ENCODE results near the gene SNAPC1. TPM values are rescaled to one million over a fixed set of nuclear protein-coding genes. Genes with fewer than 3 reads are reported as not detected.

SNAPC1 gene
- polyA plus RNA-seq, 6 donors from 2014 or later, result 5.2 to 7.2 (median 6.4) TPM

GRCh38 chr14:61838661-61839245, 76.5 kb downstream of the SNAPC1 start:
- ATAC-seq (ENCODE audit: low read depth in 2 of 2) (no peak), DNase-seq (no peak)
- peaks cover 12 to 18% (median 17%) of the 10 kb centered on the region in 3 donors for H3K27me3 Mint-ChIP-seq
- H3K27ac Mint-ChIP-seq, result no peak overlapping the region
- peaks cover 0 to 2% (median 0%) of the 10 kb centered on the region in 7 donors for H3K9me3 Mint-ChIP-seq
- no peak overlapping the region for H3K4me3 Mint-ChIP-seq
- no peaks in the 10 kb centered on the region for H3K36me3 Mint-ChIP-seq
- no peaks in the 10 kb centered on the region for H3K4me1 Mint-ChIP-seq

GRCh38 chr14:61839507-61839906, 77.3 kb downstream of the SNAPC1 start:
- H3K27me3 Mint-ChIP-seq, result peaks cover 12 to 18% (median 15%) of the 10 kb centered on the region in 3 donors

GRCh38 chr14:61841145-61841544, 78.9 kb downstream of the SNAPC1 start:
- Mint-ChIP-seq H3K4me3 (no peak overlapping the region), H3K36me3 (no peaks in the 10 kb centered on the region), H3K27ac (no peak overlapping the region), H3K27me3 (peaks cover 9 to 18% (median 11%) of the 10 kb centered on the region in 3 donors), H3K4me1 (no peaks in the 10 kb centered on the region), H3K9me3 (peaks cover 0 to 6% (median 5%) of the 10 kb centered on the region in 7 donors)
- ATAC-seq (ENCODE audit: low read depth in 2 of 2) (no peak), DNase-seq (no peak)

More at GRCh38 chr14:61839507-61839906, 77.3 kb downstream of the SNAPC1 start:
- no peak for ATAC-seq (ENCODE audit: low read depth in 2 of 2)
- H3K4me1 Mint-ChIP-seq, result no peaks in the 10 kb centered on the region
- no peaks in the 10 kb centered on the region for H3K36me3 Mint-ChIP-seq
- H3K9me3 Mint-ChIP-seq, result peaks cover 0 to 2% (median 2%) of the 10 kb centered on the region in 7 donors
- DNase-seq, result no peak
- H3K4me3 Mint-ChIP-seq, result no peak overlapping the region
- H3K27ac Mint-ChIP-seq, result no peak overlapping the region

Other genes with a start within 250 kb of the SNAPC1 start
- 100 to 1,000 TPM; 109 to 152 (median 125) TPM for gene HIF1A, start 66.9 kb upstream of the SNAPC1 start, polyA plus RNA-seq (ENCODE audit: low read depth in 6 of 6)
- gene SYT16, start 50.3 kb downstream of the SNAPC1 start, polyA plus RNA-seq (ENCODE audit: low read depth in 6 of 6), result under 1 TPM in 1 of 6 donors, not detected in 5; 0.15 TPM

Data from naive B cell (primary cell).